ENCODE data around the gene BBS9.
A peak's percentile ranks its signal among the peaks of the same experiment; 100 is the strongest.

BBS9 gene

GRCh38 chr7:33356336-33356735 lies 227.0 kb downstream of the BBS9 start:
- DNase-seq (ENCODE audit: low spot score): no peak

GRCh38 chr7:33357846-33358245 lies 228.5 kb downstream of the BBS9 start:
- DNase-seq (ENCODE audit: low spot score): no peak

GRCh38 chr7:33369888-33370287 lies 240.5 kb downstream of the BBS9 start:
- no peak for DNase-seq (ENCODE audit: low spot score)

- no peak for DNase-seq (ENCODE audit: low spot score)
Observed at GRCh38 chr7:33373195-33373594, 243.8 kb downstream of the BBS9 start.

- no peak for DNase-seq (ENCODE audit: low spot score)
Observed at GRCh38 chr7:33379891-33380525, 250.6 kb downstream of the BBS9 start.

- no peak for DNase-seq (ENCODE audit: low spot score)
Observed at GRCh38 chr7:33388332-33388731, 259.0 kb downstream of the BBS9 start.

- no peak for DNase-seq (ENCODE audit: low spot score)
Observed at GRCh38 chr7:33392148-33392547, 262.8 kb downstream of the BBS9 start.

- DNase-seq (ENCODE audit: low spot score): no peak
Observed at GRCh38 chr7:33393770-33394169, 264.4 kb downstream of the BBS9 start.

- DNase-seq (ENCODE audit: low spot score): no peak
Observed at GRCh38 chr7:33395340-33395739, 266.0 kb downstream of the BBS9 start.

- DNase-seq (ENCODE audit: low spot score): no peak
Observed at GRCh38 chr7:33399528-33400213, 270.3 kb downstream of the BBS9 start.

GRCh38 chr7:33400214-33400538 lies 270.8 kb downstream of the BBS9 start:
- no peak for DNase-seq (ENCODE audit: low spot score)

- no peak for DNase-seq (ENCODE audit: low spot score)
Observed at GRCh38 chr7:33410266-33410665, 280.9 kb downstream of the BBS9 start.

GRCh38 chr7:33411020-33411419 lies 281.7 kb downstream of the BBS9 start:
- no peak for DNase-seq (ENCODE audit: low spot score)

GRCh38 chr7:33412331-33412730 lies 283.0 kb downstream of the BBS9 start:
- DNase-seq (ENCODE audit: low spot score): no peak

- DNase-seq (ENCODE audit: low spot score): peak; percentile 47
Observed at GRCh38 chr7:33418251-33418701, 288.9 kb downstream of the BBS9 start.

GRCh38 chr7:33420311-33420940 lies 291.1 kb downstream of the BBS9 start:
- no peak for DNase-seq (ENCODE audit: low spot score)

GRCh38 chr7:33421429-33421828 lies 292.1 kb downstream of the BBS9 start:
- peak; percentile 4 for DNase-seq (ENCODE audit: low spot score)

- DNase-seq (ENCODE audit: low spot score): no peak
Observed at GRCh38 chr7:33422141-33422540, 292.8 kb downstream of the BBS9 start.

GRCh38 chr7:33422825-33423645 lies 293.7 kb downstream of the BBS9 start:
- DNase-seq (ENCODE audit: low spot score): no peak

- no peak for DNase-seq (ENCODE audit: low spot score)
Observed at GRCh38 chr7:33423646-33424020, 294.3 kb downstream of the BBS9 start.

- no peak for DNase-seq (ENCODE audit: low spot score)
Observed at GRCh38 chr7:33425395-33425794, 296.0 kb downstream of the BBS9 start.

- DNase-seq (ENCODE audit: low spot score): no peak
Observed at GRCh38 chr7:33425929-33426678, 296.7 kb downstream of the BBS9 start.
